NT2/D1 (cell line): ENCODE measurements around the gene PYROXD2.
"Not testable (repeated sequence)": the region's sequence is repeated elsewhere in the genome, so short reads cannot be mapped to it uniquely, and the experiment has no call there.

ENCODE experiments used
- DNase-seq: peaks from one replicate; pipeline ENCODE4 v3.0.0-alpha.2; 2011; ENCODE audit warnings: low read depth, low spot score
- H3K27me3 ChIP-seq: 2 replicates; pipeline ENCODE4 v1.6.0; 2011; ENCODE audit warnings: mild to moderate bottlenecking; ENCODE audit not compliant: insufficient read length, insufficient read depth
- H3K36me3 ChIP-seq: 2 replicates; pipeline ENCODE4 v1.6.1; 2011; ENCODE audit warnings: mild to moderate bottlenecking, low read length, mixed read lengths; ENCODE audit not compliant: insufficient read depth, insufficient read length
- H3K4me1 ChIP-seq: 2 replicates; pipeline ENCODE4 v1.5.1; 2011; ENCODE audit not compliant: insufficient read depth, insufficient read length
- H3K4me3 ChIP-seq: 2 replicates; pipeline ENCODE4 v1.5.1; 2011; ENCODE audit warnings: low read depth; ENCODE audit not compliant: insufficient read length
- H3K9ac ChIP-seq: 2 replicates; pipeline ENCODE4 v1.6.0; 2011; ENCODE audit warnings: low read depth; ENCODE audit not compliant: insufficient read length
- H3K9me3 ChIP-seq: 2 replicates; pipeline ENCODE4 v1.5.1; 2011; ENCODE audit warnings: mild to moderate bottlenecking, low read length; ENCODE audit not compliant: insufficient read depth
- SUZ12 ChIP-seq: IDR thresholded peaks from 2 replicates; pipeline ENCODE4 v1.6.1; 2011; ENCODE audit not compliant: insufficient read length, insufficient read depth; ENCODE audit errors: extremely low read depth
- YY1 ChIP-seq: IDR thresholded peaks from 2 replicates; pipeline ENCODE4 v1.6.1; 2011; ENCODE audit not compliant: insufficient read length, insufficient read depth
- ZNF274 ChIP-seq: IDR thresholded peaks from 2 replicates; pipeline ENCODE4 v1.6.1; 2011; ENCODE audit warnings: mild to moderate bottlenecking, low read depth, low read length

The PYROXD2 gene

DNA sequence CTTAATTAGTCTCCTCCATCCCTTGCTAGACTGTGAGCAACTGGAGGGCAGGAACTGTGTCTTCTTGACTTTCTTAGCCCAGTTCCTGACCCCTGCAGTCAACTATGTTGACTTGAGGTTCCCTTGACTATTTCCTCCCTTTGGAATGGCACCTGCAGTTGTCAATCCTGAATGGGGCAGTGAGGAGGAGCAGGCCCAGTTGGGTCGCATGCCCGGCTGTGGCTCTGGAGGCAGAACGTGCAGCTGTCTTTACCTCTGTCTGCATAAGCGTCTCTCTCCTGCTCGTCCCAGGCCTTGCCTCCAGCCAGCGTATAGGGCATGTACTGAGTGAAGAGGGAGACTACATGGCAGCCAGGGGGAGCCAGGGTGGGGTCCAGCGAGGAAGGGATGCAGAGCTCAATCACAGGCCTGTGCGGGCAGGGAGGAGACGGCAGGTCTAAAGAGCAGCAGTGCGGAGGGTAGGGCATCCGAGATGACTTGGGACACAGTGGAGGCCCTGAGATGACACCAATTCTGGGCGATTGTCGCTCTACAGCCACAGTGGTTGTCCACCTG, 26.8 kb downstream of the PYROXD2 start:
- H3K36me3 ChIP-seq: peaks cover 22% of the 10 kb centered on the region
- H3K9me3 ChIP-seq: no peaks in the 10 kb centered on the region
- H3K4me1 ChIP-seq: no peaks in the 10 kb centered on the region
- no peak overlapping the region for H3K9ac ChIP-seq
- H3K27me3 ChIP-seq: no peaks in the 10 kb centered on the region
- H3K4me3 ChIP-seq: no peak overlapping the region
- DNase-seq: no peak
- TF ChIP-seq ZNF274: no peak
- no peak for TF ChIP-seq YY1
- TF ChIP-seq SUZ12: no peak

DNA sequence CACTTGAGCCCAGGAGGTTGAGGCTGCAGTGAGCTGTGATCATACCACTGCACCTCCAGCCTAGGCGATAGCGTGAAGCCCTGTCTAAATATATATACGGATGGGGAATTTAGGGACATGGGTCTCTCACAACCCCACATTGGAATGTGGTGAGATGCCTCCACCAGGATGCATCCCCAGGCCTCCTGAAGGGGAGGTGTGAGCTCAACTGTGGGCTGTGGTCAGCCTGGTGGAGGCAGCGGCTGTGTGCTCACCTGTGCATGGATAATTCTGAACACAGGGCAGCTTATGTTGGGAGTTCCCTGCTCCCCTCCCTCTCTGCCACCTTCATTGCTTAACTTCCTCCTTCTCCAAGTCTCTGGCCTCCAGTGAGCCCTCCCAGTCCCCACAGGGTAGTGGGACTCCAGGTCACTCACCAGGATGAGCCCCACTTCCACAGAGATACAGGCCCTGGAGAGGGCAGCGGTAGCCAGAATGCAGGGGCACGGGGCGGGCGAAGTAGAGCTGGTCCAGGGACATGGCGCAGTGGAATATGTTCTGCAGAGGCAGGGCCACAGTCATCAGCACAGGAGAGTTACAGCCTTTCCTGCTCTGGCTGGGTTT, 30.4 kb downstream of the PYROXD2 start:
- H3K9me3 ChIP-seq: no peaks in the 10 kb centered on the region
- H3K4me3 ChIP-seq: no peak overlapping the region
- H3K36me3 ChIP-seq: peaks cover 8% of the 10 kb centered on the region
- no peak for DNase-seq
- H3K4me1 ChIP-seq: peaks cover 4% of the 10 kb centered on the region
- TF ChIP-seq YY1 (no peak), ZNF274 (no peak), SUZ12 (no peak)
- no peaks in the 10 kb centered on the region for H3K27me3 ChIP-seq
- H3K9ac ChIP-seq: no peak overlapping the region

DNA sequence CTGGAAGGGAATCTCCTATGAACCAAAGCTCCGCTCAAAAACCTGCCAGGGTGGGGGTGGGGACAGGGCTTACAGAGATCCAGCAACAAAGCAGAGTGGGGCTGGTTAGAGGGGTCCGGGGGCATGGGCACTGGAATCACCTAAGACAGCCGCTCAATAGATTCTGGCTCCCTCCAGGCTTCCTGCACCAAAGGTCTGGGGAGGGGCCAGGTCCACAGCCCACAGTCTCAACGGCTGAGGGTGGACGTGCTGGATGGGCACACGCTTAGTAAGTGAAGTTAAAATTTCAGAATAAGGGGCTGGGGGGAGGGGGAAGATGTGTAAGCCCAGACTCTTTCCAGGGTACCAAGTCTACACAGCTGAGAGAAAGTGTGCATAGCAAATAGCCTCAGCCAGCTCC, 31.1 kb downstream of the PYROXD2 start:
- H3K9me3 ChIP-seq: no peaks in the 10 kb centered on the region
- TF ChIP-seq YY1: no peak
- TF ChIP-seq SUZ12: no peak
- TF ChIP-seq ZNF274: no peak
- peaks cover 8% of the 10 kb centered on the region for H3K36me3 ChIP-seq
- peaks cover 4% of the 10 kb centered on the region for H3K4me1 ChIP-seq
- H3K9ac ChIP-seq: no peak overlapping the region
- no peak overlapping the region for H3K4me3 ChIP-seq
- DNase-seq: no peak
- H3K27me3 ChIP-seq: no peaks in the 10 kb centered on the region

- not testable (repeated sequence) for H3K27me3 ChIP-seq, DNase-seq
These were observed 31.8 kb downstream of the PYROXD2 start for GRCh38 chr10:98383134-98383667.

DNA sequence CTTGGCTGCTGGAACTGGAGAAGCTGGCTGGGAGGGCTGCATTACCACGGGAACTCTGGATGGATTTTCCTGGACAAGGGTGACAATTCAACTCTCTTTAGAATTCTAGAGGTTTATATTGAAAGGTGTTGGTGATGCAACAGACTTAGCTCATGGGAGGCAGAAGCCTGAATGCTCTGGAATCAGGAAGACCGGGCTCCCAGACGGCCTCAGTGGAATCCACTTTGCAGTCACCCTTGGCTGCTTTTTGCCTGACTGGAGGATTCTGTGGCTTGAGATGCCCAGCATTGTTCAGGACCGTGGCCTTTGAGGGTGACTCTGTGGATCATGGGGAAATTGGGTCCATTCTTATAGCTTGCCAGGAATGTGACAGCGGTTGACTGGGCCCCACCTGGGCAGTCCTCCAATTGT, 32.3 kb downstream of the PYROXD2 start:
- Histone ChIP-seq H3K36me3 (peaks cover 8% of the 10 kb centered on the region), H3K27me3 (no peaks in the 10 kb centered on the region), H3K9ac (no peak overlapping the region), H3K4me1 (peaks cover 4% of the 10 kb centered on the region), H3K4me3 (no peak overlapping the region), H3K9me3 (peaks cover 1% of the 10 kb centered on the region; the same call in 1 of the 2 replicates)
- no peak for DNase-seq
- no peak for TF ChIP-seq ZNF274
- no peak for TF ChIP-seq SUZ12
- TF ChIP-seq YY1: no peak

More at GRCh38 chr10:98383134-98383667, 31.8 kb downstream of the PYROXD2 start:
- H3K4me3 ChIP-seq, H3K9ac ChIP-seq, H3K4me1 ChIP-seq, H3K9me3 ChIP-seq, H3K36me3 ChIP-seq: not testable (repeated sequence)

DNA sequence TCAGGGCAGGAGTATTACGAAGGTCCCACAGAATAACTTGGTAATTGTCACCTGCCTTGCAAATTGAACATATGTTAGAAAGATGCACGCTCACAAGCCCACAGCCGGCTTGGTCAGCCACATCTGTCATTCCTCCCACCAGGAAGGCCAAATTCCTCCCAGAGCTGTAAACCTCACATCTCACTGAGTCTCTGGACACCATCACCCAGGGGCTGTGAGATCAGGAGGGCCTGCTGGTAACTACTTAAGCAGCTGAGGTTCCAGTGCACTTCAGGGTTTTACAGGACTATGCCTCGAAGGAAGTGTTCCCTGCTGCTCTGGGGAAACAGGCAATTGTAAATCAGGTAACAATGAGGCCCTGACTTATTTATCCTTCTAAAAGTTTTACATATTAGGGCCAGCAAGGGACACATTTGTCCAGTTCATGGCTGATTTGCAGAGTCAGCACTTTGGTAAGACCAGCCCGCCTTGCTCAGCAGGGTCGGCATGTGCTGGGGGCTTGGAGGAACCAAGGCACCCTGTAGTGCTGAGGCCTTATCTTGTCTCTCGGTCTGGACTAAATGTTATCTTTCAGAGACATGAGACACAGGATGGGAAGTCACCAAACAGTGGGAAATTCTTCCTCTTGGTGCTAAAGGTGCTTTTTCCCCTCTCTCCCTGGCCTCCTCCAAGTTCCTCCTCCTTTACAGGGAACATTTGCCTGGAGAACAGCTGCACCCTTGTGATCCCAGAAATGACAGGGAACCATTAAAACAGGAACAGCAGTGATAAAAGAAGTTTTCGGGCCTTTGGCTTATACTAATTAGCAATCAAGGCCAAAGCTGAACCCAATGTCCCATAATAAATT, 34.3 kb downstream of the PYROXD2 start:
- no peak for TF ChIP-seq SUZ12
- TF ChIP-seq ZNF274: no peak
- no peak for TF ChIP-seq YY1
- Histone ChIP-seq H3K9ac (no peak overlapping the region), H3K9me3 (peaks cover 9% of the 10 kb centered on the region; the same call in 1 of the 2 replicates), H3K36me3 (peaks cover 8% of the 10 kb centered on the region), H3K4me1 (peaks cover 4% of the 10 kb centered on the region), H3K27me3 (no peaks in the 10 kb centered on the region), H3K4me3 (no peak overlapping the region)
- no peak for DNase-seq

GRCh38 chr10:98378722-98379121, 36.3 kb downstream of the PYROXD2 start:
- H3K9ac ChIP-seq: no peak overlapping the region
- peaks cover 7% of the 10 kb centered on the region for H3K4me1 ChIP-seq
- no peak for DNase-seq
- TF ChIP-seq YY1 (no peak), ZNF274 (no peak), SUZ12 (no peak)
- no peaks in the 10 kb centered on the region for H3K27me3 ChIP-seq
- H3K36me3 ChIP-seq: peaks cover 3% of the 10 kb centered on the region
- peaks cover 9% of the 10 kb centered on the region; the same call in 1 of the 2 replicates for H3K9me3 ChIP-seq
- H3K4me3 ChIP-seq: no peak overlapping the region

DNA sequence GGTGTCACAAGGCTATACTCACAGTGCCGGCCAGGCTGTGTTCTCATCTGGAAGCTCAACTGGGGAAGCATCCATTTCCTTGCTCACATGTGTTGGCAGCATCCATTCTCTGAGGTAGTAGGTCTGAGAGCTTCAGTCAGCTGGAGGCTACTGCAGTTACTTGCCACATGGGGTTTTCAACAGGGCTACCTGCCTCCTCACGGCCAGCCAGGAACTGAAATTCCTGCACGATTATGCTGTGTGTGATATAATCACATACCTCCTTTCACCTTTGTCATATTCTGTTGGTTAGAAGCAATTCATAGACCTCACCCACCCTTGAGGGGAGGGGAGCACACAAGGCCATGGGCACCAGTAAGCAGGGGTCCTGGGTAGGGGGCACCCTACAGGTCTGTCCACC, 37.4 kb downstream of the PYROXD2 start:
- TF ChIP-seq ZNF274 (no peak), YY1 (no peak), SUZ12 (no peak)
- H3K27me3 ChIP-seq: no peaks in the 10 kb centered on the region
- no peaks in the 10 kb centered on the region for H3K36me3 ChIP-seq
- peaks cover 2% of the 10 kb centered on the region for H3K4me1 ChIP-seq
- no peak overlapping the region for H3K4me3 ChIP-seq
- peaks cover 9% of the 10 kb centered on the region; the same call in 1 of the 2 replicates for H3K9me3 ChIP-seq
- no peak overlapping the region for H3K9ac ChIP-seq
- DNase-seq: no peak
